ENCODE measurements around the gene DMPK.
A peak's percentile ranks its signal among the peaks of the same experiment; 100 is the strongest.
"Not testable (repeated sequence)": the region's sequence is repeated elsewhere in the genome, so short reads cannot be mapped to it uniquely, and the experiment has no call there.

Gene DMPK

GRCh38 chr19:45747513-45747912 is 34.8 kb downstream of the DMPK start:
- Histone ChIP-seq H3K9ac (ENCODE audit: low read length) (no peak overlapping the region), H3K4me1 (ENCODE audit: insufficient read depth, low read length) (no peaks in the 10 kb centered on the region), H3K9me3 (ENCODE audit: low read length) (no peaks in the 10 kb centered on the region), H3K27me3 (ENCODE audit: control insufficient read depth in 1 of 2, insufficient read depth in 2 of 2, low read length in 2 of 2) (peaks cover 0 to 3% of the 10 kb centered on the region in 2 donors), H3K4me3 (ENCODE audit: low read depth in 1 of 2, low read length in 2 of 2) (no peak overlapping the region), H3K36me3 (ENCODE audit: insufficient read depth, low read length) (no peaks in the 10 kb centered on the region), H3K27ac (ENCODE audit: low read depth, low read length) (no peak overlapping the region)

DNA sequence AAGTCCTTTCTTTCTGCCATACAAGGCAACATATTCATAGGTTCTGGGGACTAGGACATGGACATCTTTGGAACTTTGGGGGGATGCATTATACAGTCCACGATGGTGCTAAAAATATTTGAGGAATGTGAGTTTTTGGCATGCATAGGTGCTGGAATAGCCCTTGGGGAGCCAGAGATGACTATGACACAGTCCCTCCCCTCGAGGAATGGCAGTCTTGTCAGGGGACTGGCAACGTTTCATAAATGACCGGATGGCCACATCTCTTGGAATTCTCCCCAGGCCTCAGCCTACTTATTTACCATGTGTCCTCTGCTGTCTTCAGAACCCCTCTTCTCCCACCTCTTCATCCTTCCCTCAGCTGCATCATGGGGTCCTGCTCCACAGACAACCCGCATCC is 35.4 kb downstream of the DMPK start:
- no peak overlapping the region for H3K9ac ChIP-seq (ENCODE audit: low read length)
- H3K4me1 ChIP-seq (ENCODE audit: insufficient read depth, low read length) = no peaks in the 10 kb centered on the region
- H3K36me3 ChIP-seq (ENCODE audit: insufficient read depth, low read length) = no peaks in the 10 kb centered on the region
- H3K27me3 ChIP-seq (ENCODE audit: control insufficient read depth in 1 of 2, insufficient read depth in 2 of 2, low read length in 2 of 2) = peaks cover 0 to 3% of the 10 kb centered on the region in 2 donors
- H3K4me3 ChIP-seq (ENCODE audit: low read depth in 1 of 2, low read length in 2 of 2) = no peak overlapping the region
- no peak overlapping the region for H3K27ac ChIP-seq (ENCODE audit: low read depth, low read length)
- H3K9me3 ChIP-seq (ENCODE audit: low read length) = no peaks in the 10 kb centered on the region

DNA sequence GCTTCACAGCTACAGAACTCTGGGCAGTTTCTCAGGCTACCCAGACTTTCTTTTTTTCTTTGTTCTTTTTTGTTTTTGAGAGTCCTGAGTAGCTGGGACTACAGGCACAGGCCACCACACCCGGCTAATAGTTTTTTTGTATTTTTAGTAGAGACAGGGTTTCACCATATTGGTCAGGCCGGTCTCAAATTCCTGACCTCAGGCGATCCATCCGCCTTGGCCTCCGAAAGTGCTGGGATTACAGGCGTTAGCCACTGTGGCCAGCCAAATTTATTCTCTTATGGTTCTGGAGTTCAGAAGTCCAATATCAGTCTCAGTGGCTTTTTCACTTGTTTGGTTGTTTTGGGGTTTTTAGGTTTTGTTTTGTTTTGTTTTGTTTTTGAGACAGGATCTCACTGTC is 36.7 kb downstream of the DMPK start:
- Histone ChIP-seq H3K27ac (ENCODE audit: low read depth, low read length) (no peak overlapping the region), H3K9me3 (ENCODE audit: low read length) (no peaks in the 10 kb centered on the region), H3K4me3 (ENCODE audit: low read depth in 1 of 2, low read length in 2 of 2) (no peak overlapping the region), H3K9ac (ENCODE audit: low read length) (no peak overlapping the region), H3K36me3 (ENCODE audit: insufficient read depth, low read length) (no peaks in the 10 kb centered on the region), H3K27me3 (ENCODE audit: control insufficient read depth in 1 of 2, insufficient read depth in 2 of 2, low read length in 2 of 2) (peaks cover 0 to 3% of the 10 kb centered on the region in 2 donors), H3K4me1 (ENCODE audit: insufficient read depth, low read length) (no peaks in the 10 kb centered on the region)

DNA sequence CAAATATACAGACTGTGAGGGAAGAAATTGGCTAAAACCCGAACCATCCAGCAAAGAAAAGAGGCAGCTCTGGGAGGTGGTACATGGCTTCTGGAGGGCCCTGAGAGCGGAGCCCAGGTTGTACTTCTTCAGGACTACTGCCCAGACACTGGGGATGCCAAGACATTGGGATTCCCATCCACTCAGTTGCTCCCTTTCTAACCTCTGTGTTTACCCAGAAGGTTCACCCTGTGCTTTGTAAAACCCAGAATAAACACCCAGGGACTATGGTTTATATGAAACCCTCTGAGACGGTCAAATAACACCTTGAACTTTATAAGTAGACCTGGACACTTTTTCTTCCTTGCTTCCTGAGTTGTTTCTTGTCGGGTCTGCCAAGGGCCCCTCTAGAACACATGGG is 39.3 kb downstream of the DMPK start:
- H3K4me1 ChIP-seq (ENCODE audit: insufficient read depth, low read length) = no peaks in the 10 kb centered on the region
- H3K27ac ChIP-seq (ENCODE audit: low read depth, low read length) = no peak overlapping the region
- H3K27me3 ChIP-seq (ENCODE audit: control insufficient read depth in 1 of 2, insufficient read depth in 2 of 2, low read length in 2 of 2) = peaks cover 0 to 3% of the 10 kb centered on the region in 2 donors
- no peaks in the 10 kb centered on the region for H3K9me3 ChIP-seq (ENCODE audit: low read length)
- H3K4me3 ChIP-seq (ENCODE audit: low read depth in 1 of 2, low read length in 2 of 2) = no peak overlapping the region
- H3K9ac ChIP-seq (ENCODE audit: low read length) = no peak overlapping the region
- no peaks in the 10 kb centered on the region for H3K36me3 ChIP-seq (ENCODE audit: insufficient read depth, low read length)

GRCh38 chr19:45739498-45740439 is 42.5 kb downstream of the DMPK start:
- Histone ChIP-seq H3K27ac (ENCODE audit: low read depth, low read length) (no peak overlapping the region), H3K4me3 (ENCODE audit: low read depth in 1 of 2, low read length in 2 of 2) (no peak overlapping the region), H3K36me3 (ENCODE audit: insufficient read depth, low read length) (no peaks in the 10 kb centered on the region), H3K9me3 (ENCODE audit: low read length) (no peaks in the 10 kb centered on the region), H3K27me3 (ENCODE audit: control insufficient read depth in 1 of 2, insufficient read depth in 2 of 2, low read length in 2 of 2) (no peaks in the 10 kb centered on the region), H3K9ac (ENCODE audit: low read length) (no peak overlapping the region), H3K4me1 (ENCODE audit: insufficient read depth, low read length) (no peaks in the 10 kb centered on the region)

DNA sequence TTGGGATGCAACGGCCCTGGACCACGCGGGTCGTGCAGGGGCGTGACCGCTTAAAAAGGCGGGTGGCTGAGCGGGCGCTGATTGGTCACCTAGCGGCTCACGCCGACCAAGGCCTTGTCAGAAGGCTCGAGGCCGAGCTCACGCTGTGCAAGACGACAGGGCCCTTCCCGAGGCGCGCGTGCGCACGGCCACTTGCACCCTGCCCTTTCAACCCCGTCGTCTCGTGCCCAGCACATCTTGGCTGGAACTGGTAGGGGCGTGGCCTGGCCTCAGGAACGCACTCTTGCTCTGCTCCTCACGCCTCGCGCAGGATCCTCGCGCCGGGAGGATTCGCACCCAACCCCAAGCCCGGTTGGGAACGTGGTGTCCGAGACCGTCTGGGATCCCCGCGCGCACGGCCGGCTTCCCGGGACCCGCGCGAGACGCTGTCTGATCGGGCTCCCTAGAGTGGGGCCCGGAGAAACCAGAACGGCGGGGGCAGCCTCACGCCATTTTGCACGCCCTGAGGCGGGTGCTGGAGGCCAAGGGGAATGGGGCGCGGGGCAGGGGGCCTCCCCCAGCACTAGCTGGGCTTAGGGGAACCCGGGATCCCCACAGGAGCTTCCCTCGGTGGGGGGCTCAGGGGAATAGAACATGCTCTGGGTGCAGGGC is 49.0 kb downstream of the DMPK start, which contains the start of gene MEIOSIN:
TSS of gene MEIOSIN (plus strand) at position 280 of the 651 bp plus-strand sequence. CDS start 1,938 bp downstream, outside the sequence.
- Histone ChIP-seq H3K9me3 (ENCODE audit: low read length) (no peaks in the 10 kb centered on the region), H3K27me3 (ENCODE audit: control insufficient read depth in 1 of 2, insufficient read depth in 2 of 2, low read length in 2 of 2) (no peaks in the 10 kb centered on the region), H3K27ac (ENCODE audit: low read depth, low read length) (no peak within 1 kb of the TSS), H3K36me3 (ENCODE audit: insufficient read depth, low read length) (no peaks in the 10 kb centered on the region), H3K4me3 (ENCODE audit: low read depth in 1 of 2, low read length in 2 of 2) (no peak within 1 kb of the TSS), H3K4me1 (ENCODE audit: insufficient read depth, low read length) (peaks cover 11% of the 10 kb centered on the region), H3K9ac (ENCODE audit: low read length) (no peak within 1 kb of the TSS)

GRCh38 chr19:45730368-45731288 is 51.7 kb downstream of the DMPK start, which contains the start of gene FBXO46:
Gene FBXO46, minus strand, starts transcription at chr19:45730896. Its CDS starts 17,401 bp downstream, at chr19:45713495.
- peak within 1 kb of the TSS; percentile 97 for H3K9ac ChIP-seq (ENCODE audit: low read length)
- H3K27ac ChIP-seq (ENCODE audit: low read depth, low read length) = peak within 1 kb of the TSS; percentile 50
- H3K9me3 ChIP-seq (ENCODE audit: low read length) = no peaks in the 10 kb centered on the region
- H3K27me3 ChIP-seq (ENCODE audit: control insufficient read depth in 1 of 2, insufficient read depth in 2 of 2, low read length in 2 of 2) = no peaks in the 10 kb centered on the region
- peaks cover 11% of the 10 kb centered on the region for H3K4me1 ChIP-seq (ENCODE audit: insufficient read depth, low read length)
- peak within 1 kb of the TSS; percentile 59 to 91 for H3K4me3 ChIP-seq (ENCODE audit: low read depth in 1 of 2, low read length in 2 of 2)
- no peaks in the 10 kb centered on the region for H3K36me3 ChIP-seq (ENCODE audit: insufficient read depth, low read length)

- peaks cover 11% of the 10 kb centered on the region for H3K4me1 ChIP-seq (ENCODE audit: insufficient read depth, low read length)
These were observed 52.4 kb downstream of the DMPK start for GRCh38 chr19:45729800-45730290.

DNA sequence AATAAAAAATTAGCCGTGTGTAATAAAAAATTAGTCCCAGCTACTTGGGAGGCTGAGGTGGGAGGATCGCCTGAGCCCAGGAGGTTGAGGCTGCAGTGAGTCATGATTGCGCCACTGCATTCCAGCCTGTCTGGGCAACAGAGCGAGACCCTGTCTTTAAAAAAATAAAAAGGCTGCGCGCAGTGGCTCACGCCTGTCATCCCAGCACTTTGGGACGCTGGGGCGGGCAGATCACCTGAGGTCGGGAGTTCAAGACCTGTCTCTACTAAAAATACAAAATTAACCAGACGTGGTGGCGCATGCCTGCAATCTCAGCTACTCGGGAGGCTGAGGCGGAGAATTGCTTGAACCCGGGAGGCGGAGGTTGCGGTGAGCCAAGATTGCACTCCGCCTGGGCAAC is 53.6 kb downstream of the DMPK start:
- not testable (repeated sequence) for H3K36me3 ChIP-seq (ENCODE audit: insufficient read depth, low read length); H3K9me3 ChIP-seq (ENCODE audit: low read length); H3K27ac ChIP-seq (ENCODE audit: low read depth, low read length); H3K27me3 ChIP-seq (ENCODE audit: control insufficient read depth in 1 of 2, insufficient read depth in 2 of 2, low read length in 2 of 2); H3K4me3 ChIP-seq (ENCODE audit: low read depth in 1 of 2, low read length in 2 of 2); H3K9ac ChIP-seq (ENCODE audit: low read length)
- H3K4me1 ChIP-seq (ENCODE audit: insufficient read depth, low read length) = peaks cover 11% of the 10 kb centered on the region

More at GRCh38 chr19:45729800-45730290, 52.4 kb downstream of the DMPK start:
- Histone ChIP-seq H3K27me3 (ENCODE audit: control insufficient read depth in 1 of 2, insufficient read depth in 2 of 2, low read length in 2 of 2) (no peaks in the 10 kb centered on the region), H3K4me3 (ENCODE audit: low read depth in 1 of 2, low read length in 2 of 2) (peak overlapping the region; percentile 59 to 91), H3K36me3 (ENCODE audit: insufficient read depth, low read length) (no peaks in the 10 kb centered on the region), H3K27ac (ENCODE audit: low read depth, low read length) (peak overlapping the region; percentile 50), H3K9me3 (ENCODE audit: low read length) (no peaks in the 10 kb centered on the region), H3K9ac (ENCODE audit: low read length) (peak overlapping the region; percentile 97)

GRCh38 chr19:45720065-45720464 is 62.2 kb downstream of the DMPK start:
- H3K27ac ChIP-seq (ENCODE audit: low read depth, low read length); H3K36me3 ChIP-seq (ENCODE audit: insufficient read depth, low read length); H3K9ac ChIP-seq (ENCODE audit: low read length): not testable (repeated sequence)

More at GRCh38 chr19:45720065-45720464, 62.2 kb downstream of the DMPK start:
- H3K9me3 ChIP-seq (ENCODE audit: low read length); H3K4me3 ChIP-seq (ENCODE audit: low read depth in 1 of 2, low read length in 2 of 2); H3K4me1 ChIP-seq (ENCODE audit: insufficient read depth, low read length); H3K27me3 ChIP-seq (ENCODE audit: control insufficient read depth in 1 of 2, insufficient read depth in 2 of 2, low read length in 2 of 2): not testable (repeated sequence)

Data from muscle layer of colon (tissue), 2 donors.